ENCODE measurements around the gene SDCCAG8. TPM values are rescaled to one million over a fixed set of nuclear protein-coding genes. Genes with fewer than 3 reads are reported as not detected.

Gene SDCCAG8
- total RNA-seq, 1 donor from 2014 or later, result 97.1 TPM

DNA sequence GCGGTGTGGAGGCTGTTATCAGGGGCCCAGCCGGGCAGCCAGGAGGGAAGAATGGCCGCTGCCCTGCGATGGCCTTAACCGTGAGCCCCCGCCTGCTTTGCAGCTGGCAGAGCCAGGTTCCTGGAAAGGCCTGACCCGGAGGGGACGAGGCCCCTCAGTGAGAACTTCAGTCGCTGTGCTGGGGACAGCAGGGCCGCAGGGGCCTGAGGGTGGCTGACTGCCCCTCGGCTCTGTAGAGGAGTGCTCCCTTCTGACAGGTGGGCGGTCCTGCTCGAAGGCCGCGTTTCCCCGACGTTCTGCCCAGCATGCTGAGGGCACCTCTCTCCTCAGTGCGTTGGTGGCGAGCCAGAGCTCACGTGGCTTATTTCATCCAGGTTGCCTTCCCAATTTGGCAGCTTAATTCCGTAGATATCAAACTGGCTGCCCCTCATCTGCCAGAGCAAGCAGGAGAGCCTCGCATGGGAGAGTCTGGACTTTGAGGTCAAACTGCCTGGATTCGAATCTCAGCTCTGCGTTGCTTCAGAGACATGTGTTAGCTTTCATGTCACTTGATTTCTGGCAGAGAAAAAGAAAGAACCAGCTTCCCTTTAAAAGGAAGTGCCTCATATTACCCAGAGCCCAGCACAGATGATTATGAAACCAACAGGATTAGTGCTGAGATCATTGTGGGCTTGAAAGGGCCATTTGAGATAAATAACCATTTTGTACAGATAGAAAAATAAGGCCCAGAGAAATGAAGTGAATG, 239.8 kb downstream of the SDCCAG8 start:
- TF ChIP-seq, protein P1, sequence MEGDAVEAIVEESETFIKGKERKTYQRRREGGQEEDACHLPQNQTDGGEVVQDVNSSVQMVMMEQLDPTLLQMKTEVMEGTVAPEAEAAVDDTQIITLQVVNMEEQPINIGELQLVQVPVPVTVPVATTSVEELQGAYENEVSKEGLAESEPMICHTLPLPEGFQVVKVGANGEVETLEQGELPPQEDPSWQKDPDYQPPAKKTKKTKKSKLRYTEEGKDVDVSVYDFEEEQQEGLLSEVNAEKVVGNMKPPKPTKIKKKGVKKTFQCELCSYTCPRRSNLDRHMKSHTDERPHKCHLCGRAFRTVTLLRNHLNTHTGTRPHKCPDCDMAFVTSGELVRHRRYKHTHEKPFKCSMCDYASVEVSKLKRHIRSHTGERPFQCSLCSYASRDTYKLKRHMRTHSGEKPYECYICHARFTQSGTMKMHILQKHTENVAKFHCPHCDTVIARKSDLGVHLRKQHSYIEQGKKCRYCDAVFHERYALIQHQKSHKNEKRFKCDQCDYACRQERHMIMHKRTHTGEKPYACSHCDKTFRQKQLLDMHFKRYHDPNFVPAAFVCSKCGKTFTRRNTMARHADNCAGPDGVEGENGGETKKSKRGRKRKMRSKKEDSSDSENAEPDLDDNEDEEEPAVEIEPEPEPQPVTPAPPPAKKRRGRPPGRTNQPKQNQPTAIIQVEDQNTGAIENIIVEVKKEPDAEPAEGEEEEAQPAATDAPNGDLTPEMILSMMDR (IDR thresholded peaks at IDR 0.05), result no peak
- no peak for DNase-seq (ENCODE audit: low spot score in 2 of 2)
- Histone ChIP-seq H3K9me3 (no peaks in the 10 kb centered on the region), H3K4me1 (peaks cover 0 to 9% of the 10 kb centered on the region in 2 donors), H3K27ac (peak overlapping the region; percentile 77 to 83), H3K27me3 (no peaks in the 10 kb centered on the region), H3K4me3 (peak overlapping the region in 1 of 2 donors; percentile 16), H3K36me3 (no peaks in the 10 kb centered on the region)
- intact Hi-C loops (cut with DNase I), result no loop called here

DNA sequence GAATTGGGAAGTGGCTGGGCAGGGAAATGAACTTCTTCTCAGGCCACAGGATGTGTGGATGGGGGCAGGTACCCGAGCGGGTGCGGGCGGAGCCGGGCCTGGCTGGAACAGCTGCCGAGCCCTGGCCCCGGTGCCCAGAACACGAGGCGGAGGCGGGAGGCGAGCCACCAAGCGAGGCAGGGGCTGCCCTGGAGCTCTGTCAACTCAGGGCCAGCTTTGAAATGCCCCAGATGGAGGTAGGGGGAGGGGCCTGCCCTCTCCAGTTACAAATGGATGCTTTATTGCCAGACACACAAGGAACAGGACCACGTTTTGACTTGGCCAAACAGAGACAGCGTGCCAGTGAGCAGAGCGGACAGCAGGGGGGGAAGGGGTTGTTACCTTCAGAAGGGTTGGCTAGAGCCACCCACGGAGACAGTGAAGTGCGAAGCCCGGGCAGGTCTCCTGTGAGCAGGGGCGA, 240.4 kb downstream of the SDCCAG8 start:
- peaks cover 0 to 9% of the 10 kb centered on the region in 2 donors for H3K4me1 ChIP-seq
- H3K4me3 ChIP-seq, result peak overlapping the region in 1 of 2 donors; percentile 16
- peak overlapping the region; percentile 77 to 83 for H3K27ac ChIP-seq
- TF ChIP-seq, protein P1 (IDR thresholded peaks at IDR 0.05), result no peak
- H3K9me3 ChIP-seq, result no peaks in the 10 kb centered on the region
- DNase-seq (ENCODE audit: low spot score in 2 of 2), result no peak
- no peaks in the 10 kb centered on the region for H3K36me3 ChIP-seq
- intact Hi-C loops (cut with DNase I), result no loop called here
- H3K27me3 ChIP-seq, result no peaks in the 10 kb centered on the region

DNA sequence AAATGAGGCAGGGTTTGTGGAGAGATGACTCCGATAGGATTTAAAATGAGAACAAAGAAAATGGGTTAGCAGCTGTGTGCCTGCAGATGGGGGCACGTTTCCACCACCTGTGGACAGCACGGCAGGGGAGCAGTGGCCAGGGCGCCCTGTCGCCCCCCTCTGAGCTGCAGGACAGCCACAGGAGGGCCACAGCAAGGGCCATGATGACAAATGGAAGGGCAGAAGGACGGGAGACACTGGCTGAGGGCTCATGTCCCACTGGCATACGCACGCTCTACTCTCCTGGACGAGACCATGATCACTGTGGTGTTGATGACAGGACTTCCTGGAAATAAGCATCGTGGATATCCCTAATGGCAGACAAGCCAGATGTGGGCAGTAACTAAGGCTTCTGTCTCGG, 241.0 kb downstream of the SDCCAG8 start:
- no peak overlapping the region for H3K4me3 ChIP-seq
- no peak for DNase-seq (ENCODE audit: low spot score in 2 of 2)
- intact Hi-C loops (cut with DNase I), result no loop called here
- H3K4me1 ChIP-seq, result peaks cover 0 to 9% of the 10 kb centered on the region in 2 donors
- H3K27ac ChIP-seq, result peak overlapping the region; percentile 77 to 83
- no peaks in the 10 kb centered on the region for H3K27me3 ChIP-seq
- H3K9me3 ChIP-seq, result no peaks in the 10 kb centered on the region
- TF ChIP-seq, protein P1 (IDR thresholded peaks at IDR 0.05), result no peak
- H3K36me3 ChIP-seq, result no peaks in the 10 kb centered on the region

- Histone ChIP-seq H3K36me3 (peaks cover 2 to 11% of the 10 kb centered on the region in 2 donors), H3K9me3 (no peaks in the 10 kb centered on the region), H3K27ac (no peak overlapping the region), H3K27me3 (no peaks in the 10 kb centered on the region), H3K4me1 (peaks cover 0 to 9% of the 10 kb centered on the region in 2 donors), H3K4me3 (no peak overlapping the region)
- no peak for DNase-seq (ENCODE audit: low spot score in 2 of 2)
- TF ChIP-seq, protein P1 (IDR thresholded peaks at IDR 0.05), result no peak
- intact Hi-C loops (cut with DNase I), result no loop called here
These were observed 242.3 kb downstream of the SDCCAG8 start for GRCh38 chr1:243497939-243498681.

- DNase-seq (ENCODE audit: low spot score in 2 of 2), result no peak
- H3K4me3 ChIP-seq, result no peak overlapping the region
- peaks cover 0 to 9% of the 10 kb centered on the region in 2 donors for H3K4me1 ChIP-seq
- H3K27ac ChIP-seq, result no peak overlapping the region
- TF ChIP-seq, protein P1 (IDR thresholded peaks at IDR 0.05), result no peak
- intact Hi-C loops (cut with DNase I), result no loop called here
- H3K36me3 ChIP-seq, result peaks cover 4 to 22% of the 10 kb centered on the region in 2 donors
- H3K27me3 ChIP-seq, result no peaks in the 10 kb centered on the region
- H3K9me3 ChIP-seq, result no peaks in the 10 kb centered on the region
These were observed 243.4 kb downstream of the SDCCAG8 start for GRCh38 chr1:243499248-243499647.
